Activated T-cell treated with anti-CD3 and anti-CD28 coated beads, Interleukin-2, amount 50 U/mL, for 4 hours (primary cell): ENCODE results near the gene CPNE6. TPM values are rescaled to one million over a fixed set of nuclear protein-coding genes. Genes with fewer than 3 reads are reported as not detected.
A peak's percentile ranks its signal among the peaks of the same experiment; 100 is the strongest.

Experiments
- ATAC-seq, 2 donors: fragments of 200-7000 bp; cut with Tn5 transposase; one replicate each; pipeline ENCODE4 v1.10.0; 2021
- DNase-seq: peaks from one replicate; pipeline ENCODE4 v3.0.0-alpha.2; 2020
- H3K27me3 Mint-ChIP-seq: one replicate; pipeline ENCODE4 v1.8.0; 2021; ENCODE audit warnings: low read depth, mixed read lengths
- H3K36me3 Mint-ChIP-seq: one replicate; pipeline ENCODE4 v1.8.0; 2022; ENCODE audit warnings: mixed read lengths; ENCODE audit not compliant: insufficient read depth
- H3K4me1 Mint-ChIP-seq: one replicate; pipeline ENCODE4 v1.8.0; 2021; ENCODE audit warnings: low read depth, mixed read lengths
- H3K4me3 Mint-ChIP-seq: one replicate; pipeline ENCODE4 v1.8.0; 2021; ENCODE audit warnings: mild to moderate bottlenecking, moderate library complexity, mixed read lengths
- H3K9me3 Mint-ChIP-seq: one replicate; pipeline ENCODE4 v1.8.0; 2021; ENCODE audit warnings: mixed read lengths
- total RNA-seq, 3 donors: library from RNA; stranded (reverse); gene quantifications; one replicate each; pipeline ENCODE4 v1.2.1, GENCODE V29; 2021

The CPNE6 gene
- total RNA-seq, 3 donors from 2014 or later = not detected

GRCh38 chr14:24123424-24124417 lies 52.4 kb downstream of the CPNE6 start:
- Mint-ChIP-seq H3K36me3 (peaks cover 23% of the 10 kb centered on the region), H3K4me3 (no peak overlapping the region), H3K27me3 (no peaks in the 10 kb centered on the region), H3K9me3 (no peaks in the 10 kb centered on the region), H3K4me1 (peaks cover 4% of the 10 kb centered on the region)
- ATAC-seq = peak in 1 of 2 donors; percentile 25
- no peak for DNase-seq

GRCh38 chr14:24126939-24127338 lies 55.6 kb downstream of the CPNE6 start:
- ATAC-seq (no peak), DNase-seq (no peak)
- H3K4me1 Mint-ChIP-seq = peaks cover 12% of the 10 kb centered on the region
- peaks cover 11% of the 10 kb centered on the region for H3K36me3 Mint-ChIP-seq
- no peaks in the 10 kb centered on the region for H3K27me3 Mint-ChIP-seq
- H3K4me3 Mint-ChIP-seq = no peak overlapping the region
- no peaks in the 10 kb centered on the region for H3K9me3 Mint-ChIP-seq

- H3K36me3 Mint-ChIP-seq = peaks cover 10% of the 10 kb centered on the region
- no peaks in the 10 kb centered on the region for H3K27me3 Mint-ChIP-seq
- H3K9me3 Mint-ChIP-seq = no peaks in the 10 kb centered on the region
- ATAC-seq (no peak), DNase-seq (no peak)
- H3K4me1 Mint-ChIP-seq = peaks cover 19% of the 10 kb centered on the region
- H3K4me3 Mint-ChIP-seq = no peak overlapping the region
Observed at GRCh38 chr14:24127673-24128072, 56.3 kb downstream of the CPNE6 start.

Other genes with a start within 250 kb of the CPNE6 start
- gene DHRS4, start 117.8 kb upstream of the CPNE6 start, total RNA-seq = 10 to 100 TPM; 12.6 to 23.0 (median 19.4) TPM
- 10 to 100 TPM; 10.8 to 15.9 (median 12.5) TPM for gene DHRS4L2, start 82.6 kb upstream of the CPNE6 start, total RNA-seq
- gene CARMIL3, start 19.6 kb upstream of the CPNE6 start, total RNA-seq = 1 to 10 TPM; 1.3 to 1.8 (median 1.3) TPM
- gene PCK2, start 22.7 kb downstream of the CPNE6 start, total RNA-seq = 10 to 100 TPM; 38.7 to 69.4 (median 47.9) TPM
- 10 to 100 TPM; 45.7 to 57.6 (median 50.7) TPM for gene DCAF11, start 43.2 kb downstream of the CPNE6 start, total RNA-seq
- 1 to 10 TPM; 1.2 to 2.3 (median 1.4) TPM for gene NRL, start 43.4 kb downstream of the CPNE6 start, total RNA-seq
- 1 to 10 TPM in 1 of 3 donors, under 1 TPM in 2; 0.38 to 1.3 (median 0.69) TPM for gene FITM1, start 59.1 kb downstream of the CPNE6 start, total RNA-seq
- 100 to 1,000 TPM; 354 to 391 (median 378) TPM for gene PSME1, start 64.6 kb downstream of the CPNE6 start, total RNA-seq
- gene EMC9, start 70.0 kb downstream of the CPNE6 start, total RNA-seq = 10 to 100 TPM; 15.9 to 18.9 (median 17.4) TPM
- 100 to 1,000 TPM; 433 to 479 (median 471) TPM for gene PSME2, start 75.0 kb downstream of the CPNE6 start, total RNA-seq
- 100 to 1,000 TPM in 2 of 3 donors, 10 to 100 TPM in 1; 99.4 to 108 (median 106) TPM for gene RNF31, start 75.9 kb downstream of the CPNE6 start, total RNA-seq
- 100 to 1,000 TPM; 110 to 152 (median 121) TPM for gene IRF9, start 89.7 kb downstream of the CPNE6 start, total RNA-seq
- 10 to 100 TPM; 17.4 to 24.8 (median 19.9) TPM for gene REC8, start 100.5 kb downstream of the CPNE6 start, total RNA-seq
- 100 to 1,000 TPM; 265 to 293 (median 265) TPM for gene IPO4, start 117.3 kb downstream of the CPNE6 start, total RNA-seq
- gene TM9SF1, start 123.9 kb downstream of the CPNE6 start, total RNA-seq = 10 to 100 TPM; 30.4 to 34.6 (median 33.7) TPM
- under 1 TPM in 1 of 3 donors, not detected in 2; 0.33 TPM for gene TSSK4, start 134.1 kb downstream of the CPNE6 start, total RNA-seq
- gene CHMP4A, start 141.9 kb downstream of the CPNE6 start, total RNA-seq = 10 to 100 TPM; 71.7 to 85.5 (median 85.4) TPM
- 10 to 100 TPM; 16.3 to 19.5 (median 18.4) TPM for gene MDP1, start 144.5 kb downstream of the CPNE6 start, total RNA-seq
- 100 to 1,000 TPM; 197 to 217 (median 205) TPM for gene NEDD8, start 160.8 kb downstream of the CPNE6 start, total RNA-seq
- gene GMPR2, start 161.4 kb downstream of the CPNE6 start, total RNA-seq = 10 to 100 TPM; 29.6 to 30.8 (median 29.7) TPM
- gene TINF2, start 171.1 kb downstream of the CPNE6 start, total RNA-seq = 100 to 1,000 TPM in 2 of 3 donors, 10 to 100 TPM in 1; 87.2 to 110 (median 103) TPM
- 1 to 10 TPM; 2.6 to 8.1 (median 2.6) TPM for gene TGM1, start 191.6 kb downstream of the CPNE6 start, total RNA-seq
- gene RABGGTA, start 200.0 kb downstream of the CPNE6 start, total RNA-seq = 10 to 100 TPM; 52.2 to 58.8 (median 53.4) TPM
- gene DHRS1, start 228.2 kb downstream of the CPNE6 start, total RNA-seq = 1 to 10 TPM; 2.6 to 4.2 (median 3.1) TPM
- gene NOP9, start 228.3 kb downstream of the CPNE6 start, total RNA-seq = 10 to 100 TPM; 67.8 to 71.0 (median 68.0) TPM
- gene CIDEB, start 236.4 kb downstream of the CPNE6 start, total RNA-seq = 1 to 10 TPM; 6.5 to 7.3 (median 7.2) TPM
- gene LTB4R2, start 238.6 kb downstream of the CPNE6 start, total RNA-seq = 10 to 100 TPM in 2 of 3 donors, 1 to 10 TPM in 1; 9.0 to 10.8 (median 10.4) TPM
- gene LTB4R, start 239.9 kb downstream of the CPNE6 start, total RNA-seq = 1 to 10 TPM; 7.0 to 8.0 (median 7.8) TPM